GM12873 (cell line): ENCODE data around the gene EFNA3.

ENCODE experiments used
- TF ChIP-seq, protein P1 (sequence below): IDR thresholded peaks from 2 replicates; pipeline ENCODE4 v1.5.1; 2012; ENCODE audit warnings: low read depth, mild to moderate bottlenecking, moderate library complexity, low read length, control low read depth; ENCODE audit not compliant: insufficient read depth; ENCODE audit errors: missing control alignments

EFNA3 gene

DNA sequence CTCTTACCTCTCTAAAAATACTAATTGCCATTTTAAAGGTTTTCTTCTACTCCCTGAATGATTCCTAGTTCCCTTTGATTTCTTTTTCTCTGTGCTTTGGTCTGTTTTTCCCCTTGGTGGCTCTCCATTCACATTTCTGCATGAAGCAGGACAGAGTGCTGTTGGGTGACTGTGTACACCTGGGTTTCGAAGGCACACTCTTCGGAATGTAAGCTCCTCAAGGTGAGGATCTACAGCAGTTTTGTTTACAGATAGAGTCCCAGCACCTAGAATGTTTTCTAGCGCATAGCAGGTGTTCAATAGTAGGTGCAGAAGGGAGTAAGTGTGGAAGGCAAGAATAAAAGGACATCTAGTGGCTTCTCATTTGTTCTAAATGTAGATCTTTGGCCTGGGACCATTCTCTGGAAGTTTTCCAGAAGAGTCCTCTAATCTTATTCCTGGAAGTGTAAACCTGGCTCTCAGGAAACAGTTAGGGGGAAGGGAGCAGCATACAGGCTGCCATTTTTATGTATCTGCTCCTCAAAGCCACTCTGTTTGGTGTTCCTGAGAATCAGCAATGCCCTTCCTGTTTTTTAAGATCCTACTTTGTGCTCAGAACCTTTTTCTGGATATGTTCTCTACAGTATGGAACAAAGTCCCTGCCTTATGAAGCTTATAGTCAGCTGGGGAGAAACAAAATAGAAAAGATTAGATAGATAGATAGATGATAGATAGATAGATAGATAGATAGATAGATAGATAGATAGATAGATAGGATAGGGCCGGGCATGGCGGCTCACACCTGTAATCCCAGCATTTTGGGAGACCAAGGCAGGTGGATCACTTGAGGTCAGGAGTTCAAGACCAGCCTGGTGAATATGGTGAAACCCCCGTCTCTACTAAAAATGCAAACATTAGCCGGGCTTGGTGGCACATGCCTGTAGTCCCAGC is 26.2 kb downstream of the EFNA3 start:
- TF ChIP-seq, protein P1, sequence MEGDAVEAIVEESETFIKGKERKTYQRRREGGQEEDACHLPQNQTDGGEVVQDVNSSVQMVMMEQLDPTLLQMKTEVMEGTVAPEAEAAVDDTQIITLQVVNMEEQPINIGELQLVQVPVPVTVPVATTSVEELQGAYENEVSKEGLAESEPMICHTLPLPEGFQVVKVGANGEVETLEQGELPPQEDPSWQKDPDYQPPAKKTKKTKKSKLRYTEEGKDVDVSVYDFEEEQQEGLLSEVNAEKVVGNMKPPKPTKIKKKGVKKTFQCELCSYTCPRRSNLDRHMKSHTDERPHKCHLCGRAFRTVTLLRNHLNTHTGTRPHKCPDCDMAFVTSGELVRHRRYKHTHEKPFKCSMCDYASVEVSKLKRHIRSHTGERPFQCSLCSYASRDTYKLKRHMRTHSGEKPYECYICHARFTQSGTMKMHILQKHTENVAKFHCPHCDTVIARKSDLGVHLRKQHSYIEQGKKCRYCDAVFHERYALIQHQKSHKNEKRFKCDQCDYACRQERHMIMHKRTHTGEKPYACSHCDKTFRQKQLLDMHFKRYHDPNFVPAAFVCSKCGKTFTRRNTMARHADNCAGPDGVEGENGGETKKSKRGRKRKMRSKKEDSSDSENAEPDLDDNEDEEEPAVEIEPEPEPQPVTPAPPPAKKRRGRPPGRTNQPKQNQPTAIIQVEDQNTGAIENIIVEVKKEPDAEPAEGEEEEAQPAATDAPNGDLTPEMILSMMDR = no peak

- TF ChIP-seq, protein P1 = no peak
Measured at GRCh38 chr1:155105604-155106011, 27.0 kb downstream of the EFNA3 start.

DNA sequence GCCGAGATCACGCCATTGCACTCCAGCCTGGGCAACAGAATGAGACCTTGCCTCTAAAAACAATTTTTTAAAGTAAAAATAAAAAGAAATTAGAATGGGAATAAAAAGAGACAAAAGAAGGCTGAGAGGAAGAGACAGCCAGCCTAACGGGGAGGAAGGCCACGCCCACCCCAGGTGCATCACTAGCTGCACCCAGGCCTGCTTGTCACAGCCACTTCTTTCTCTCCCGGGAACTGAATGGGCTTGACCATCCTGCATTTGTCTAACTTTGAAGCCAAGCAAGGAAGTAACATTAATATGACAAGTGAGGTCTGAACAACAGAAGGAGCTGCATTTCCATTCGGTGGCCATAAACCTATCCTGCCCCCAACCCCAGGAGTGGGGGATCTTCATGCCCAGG is 28.2 kb downstream of the EFNA3 start:
- TF ChIP-seq, protein P1 = no peak

- TF ChIP-seq, protein P1 = no peak
Measured at GRCh38 chr1:155107309-155108264, 28.9 kb downstream of the EFNA3 start.

GRCh38 chr1:155108296-155108695 is 29.7 kb downstream of the EFNA3 start:
- TF ChIP-seq, protein P1 = no peak

DNA sequence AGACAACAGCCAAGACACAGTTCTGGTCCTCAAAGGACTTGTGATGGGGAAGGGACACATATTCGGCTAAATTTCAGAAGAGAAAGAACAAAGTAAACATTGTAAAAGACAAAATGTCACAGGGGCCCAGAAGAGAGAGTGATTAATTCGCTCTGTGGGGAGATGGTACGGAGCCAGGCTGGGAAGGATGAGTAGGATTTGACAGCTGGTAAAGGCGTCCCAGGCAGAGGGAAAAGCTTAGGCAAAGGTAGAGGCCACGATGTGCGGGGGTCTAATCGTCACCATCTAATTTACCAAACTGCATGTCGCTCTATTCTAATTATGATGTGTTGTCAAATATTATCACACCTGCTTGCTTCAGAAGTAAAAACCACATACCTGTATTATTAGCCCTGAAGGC is 31.7 kb downstream of the EFNA3 start:
- TF ChIP-seq, protein P1 = no peak

DNA sequence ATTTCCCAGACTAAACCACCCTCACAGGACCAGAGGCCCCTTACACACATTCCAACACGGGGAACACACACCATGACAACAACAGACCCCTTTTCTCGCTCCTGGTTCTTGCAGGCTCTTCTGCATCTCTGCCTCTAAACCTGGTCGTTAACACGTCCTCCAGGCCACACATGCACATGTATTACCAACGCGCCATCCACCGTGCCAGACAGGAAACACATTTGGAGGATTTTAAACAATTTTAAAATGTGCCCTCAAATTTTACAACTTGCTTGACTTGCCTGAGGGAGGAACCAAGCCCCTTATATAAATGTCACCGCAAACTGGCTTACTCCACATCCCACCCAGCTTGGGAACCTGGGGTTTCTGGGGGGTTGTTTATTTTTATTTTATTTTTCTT is 32.2 kb downstream of the EFNA3 start:
- TF ChIP-seq, protein P1 = no peak
